CD4-positive, CD25-positive, alpha-beta regulatory T cell (primary cell): Measurements from ENCODE around the gene ACTR3C. TPM values are rescaled to one million over a fixed set of nuclear protein-coding genes. Genes with fewer than 3 reads are reported as not detected.
"Not testable (repeated sequence)": the region's sequence is repeated elsewhere in the genome, so short reads cannot be mapped to it uniquely, and the experiment has no call there.

ENCODE experiments used
- ATAC-seq, 2 donors: fragments of 150-1000 bp; cut with Tn5 transposase; one replicate each; pipeline ENCODE4 v1.10.0; 2021; ENCODE audit warnings: low read depth in 2 of 2, moderate number of reproducible peaks in 2 of 2, moderate library complexity in 1 of 2
- DNase-seq, 3 donors: peaks; one replicate each; pipeline versions ENCODE4 v3.0.0 to v3.0.0-alpha.2; 2012 to 2022; ENCODE audit warnings: mixed read lengths in 1 of 3
- H3K27ac ChIP-seq: one replicate; pipeline ENCODE4 v1.7.0; 2013; ENCODE audit warnings: mild to moderate bottlenecking, low read length; ENCODE audit not compliant: insufficient read depth, poor library complexity, severe bottlenecking
- H3K27me3 ChIP-seq: one replicate; pipeline ENCODE4 v1.7.0; 2013; ENCODE audit warnings: low read length; ENCODE audit not compliant: control insufficient read depth, insufficient read depth
- H3K36me3 ChIP-seq: one replicate; pipeline ENCODE4 v1.7.0; 2013; ENCODE audit warnings: mild to moderate bottlenecking, low read length, moderate library complexity; ENCODE audit not compliant: control insufficient read depth, insufficient read depth
- H3K4me1 ChIP-seq: 2 replicates; pipeline ENCODE4 v1.7.0; 2013; ENCODE audit warnings: mild to moderate bottlenecking, low read length; ENCODE audit not compliant: insufficient read depth, control insufficient read depth, poor library complexity, severe bottlenecking
- H3K4me3 ChIP-seq: one replicate; pipeline ENCODE4 v1.7.0; 2013; ENCODE audit warnings: low read depth, mild to moderate bottlenecking, low read length, moderate library complexity
- H3K9me3 ChIP-seq, 2 experiments: 1 replicate in 1 of 2; 2 replicates in 1 of 2; pipeline ENCODE4 v1.7.0; 2013; ENCODE audit warnings: low read length in 2 of 2, mild to moderate bottlenecking in 1 of 2, moderate library complexity in 1 of 2; ENCODE audit not compliant: control insufficient read depth in 2 of 2
- H3K27ac Mint-ChIP-seq, 3 donors: one replicate each; pipeline ENCODE4 v1.8.0; 2020 to 2022; ENCODE audit warnings: mild to moderate bottlenecking in 3 of 3, mixed read lengths in 3 of 3, moderate library complexity in 2 of 3
- H3K27me3 Mint-ChIP-seq: one replicate; pipeline ENCODE4 v1.8.0; 2022; ENCODE audit warnings: mild to moderate bottlenecking, mixed read lengths
- H3K36me3 Mint-ChIP-seq: one replicate; pipeline ENCODE4 v1.8.0; 2020; ENCODE audit warnings: mixed read lengths
- H3K4me1 Mint-ChIP-seq, 4 donors: one replicate each; pipeline ENCODE4 v1.8.0; 2020 to 2022; ENCODE audit warnings: mixed read lengths in 4 of 4, mild to moderate bottlenecking in 1 of 4
- H3K4me3 Mint-ChIP-seq, 4 donors: one replicate each; pipeline ENCODE4 v1.8.0; 2020 to 2022; ENCODE audit warnings: mild to moderate bottlenecking in 4 of 4, mixed read lengths in 4 of 4, moderate library complexity in 3 of 4
- H3K9me3 Mint-ChIP-seq, 7 donors: one replicate each; pipeline ENCODE4 v1.8.0; 2020 to 2022; ENCODE audit warnings: mixed read lengths in 7 of 7, mild to moderate bottlenecking in 3 of 7, moderate library complexity in 2 of 7
- polyA plus RNA-seq, 4 donors: library from polyadenylated mRNA; unstranded; fragments of 300-500 nt; fragmentation: Illumina TruSeq; gene quantifications; one replicate each; pipeline ENCODE4 v1.2.3, GENCODE V29; 2021
- total RNA-seq: library from RNA; stranded (reverse); gene quantifications from one replicate; pipeline ENCODE4 v1.2.3, GENCODE V29; 2022

ACTR3C gene
- total and polyA plus RNA-seq, 5 donors from 2014 or later: 4.3 to 17.2 (median 5.0) TPM

- not testable (repeated sequence) for ATAC-seq, DNase-seq, H3K27me3 Mint-ChIP-seq
Measured at GRCh38 chr7:150281681-150282403, 41.5 kb downstream of the ACTR3C start.

GRCh38 chr7:150278383-150278782 lies 45.0 kb downstream of the ACTR3C start:
- not testable (repeated sequence) for H3K27me3 Mint-ChIP-seq, H3K9me3 ChIP-seq, H3K36me3 Mint-ChIP-seq, DNase-seq, H3K9me3 Mint-ChIP-seq, H3K4me3 ChIP-seq, H3K27me3 ChIP-seq, ATAC-seq, H3K27ac ChIP-seq, H3K27ac Mint-ChIP-seq, H3K4me1 Mint-ChIP-seq, H3K4me1 ChIP-seq, H3K36me3 ChIP-seq, H3K4me3 Mint-ChIP-seq

More at GRCh38 chr7:150281681-150282403, 41.5 kb downstream of the ACTR3C start:
- H3K27ac Mint-ChIP-seq, H3K27ac ChIP-seq, H3K9me3 Mint-ChIP-seq, H3K27me3 ChIP-seq, H3K4me1 ChIP-seq, H3K36me3 ChIP-seq, H3K36me3 Mint-ChIP-seq, H3K9me3 ChIP-seq, H3K4me3 Mint-ChIP-seq, H3K4me1 Mint-ChIP-seq, H3K4me3 ChIP-seq: not testable (repeated sequence)

- H3K27me3 Mint-ChIP-seq, H3K27ac ChIP-seq, H3K27me3 ChIP-seq, H3K27ac Mint-ChIP-seq, H3K4me1 ChIP-seq, H3K9me3 Mint-ChIP-seq, H3K9me3 ChIP-seq, H3K36me3 ChIP-seq, H3K4me1 Mint-ChIP-seq, H3K4me3 ChIP-seq, H3K4me3 Mint-ChIP-seq, H3K36me3 Mint-ChIP-seq: not testable (repeated sequence)
- ATAC-seq: peak in 1 of 2 donors; percentile 68
- peak; percentile 9 to 51 (median 43) for DNase-seq
Measured at GRCh38 chr7:150276132-150276695, 47.1 kb downstream of the ACTR3C start.

- not testable (repeated sequence) for H3K27me3 ChIP-seq, H3K4me1 Mint-ChIP-seq, H3K27me3 Mint-ChIP-seq, H3K4me3 Mint-ChIP-seq, H3K27ac Mint-ChIP-seq, H3K4me1 ChIP-seq, DNase-seq, H3K9me3 Mint-ChIP-seq, H3K4me3 ChIP-seq, H3K36me3 ChIP-seq, ATAC-seq, H3K9me3 ChIP-seq, H3K27ac ChIP-seq
- peaks cover 12% of the 10 kb centered on the region for H3K36me3 Mint-ChIP-seq
Measured at GRCh38 chr7:150271898-150272297, 51.4 kb downstream of the ACTR3C start.

- not testable (repeated sequence) for H3K27me3 ChIP-seq, H3K36me3 ChIP-seq, H3K36me3 Mint-ChIP-seq, H3K27me3 Mint-ChIP-seq, H3K4me3 ChIP-seq, H3K9me3 ChIP-seq, H3K9me3 Mint-ChIP-seq, H3K27ac Mint-ChIP-seq, DNase-seq, H3K4me3 Mint-ChIP-seq, H3K4me1 ChIP-seq, H3K27ac ChIP-seq, H3K4me1 Mint-ChIP-seq, ATAC-seq
Measured at GRCh38 chr7:150270101-150270824, 53.1 kb downstream of the ACTR3C start.

GRCh38 chr7:150268798-150269197 lies 54.5 kb downstream of the ACTR3C start:
- not testable (repeated sequence) for H3K36me3 ChIP-seq, H3K4me3 Mint-ChIP-seq, H3K27ac Mint-ChIP-seq, H3K27ac ChIP-seq, H3K36me3 Mint-ChIP-seq, H3K9me3 ChIP-seq, H3K4me1 ChIP-seq, H3K27me3 ChIP-seq, ATAC-seq, H3K4me3 ChIP-seq, H3K27me3 Mint-ChIP-seq, H3K4me1 Mint-ChIP-seq, H3K9me3 Mint-ChIP-seq, DNase-seq

- not testable (repeated sequence) for H3K36me3 Mint-ChIP-seq, H3K27me3 ChIP-seq, H3K4me3 Mint-ChIP-seq, H3K9me3 Mint-ChIP-seq, H3K36me3 ChIP-seq, H3K9me3 ChIP-seq, H3K4me1 Mint-ChIP-seq, H3K27me3 Mint-ChIP-seq, H3K4me1 ChIP-seq, H3K27ac ChIP-seq, DNase-seq, H3K4me3 ChIP-seq, H3K27ac Mint-ChIP-seq, ATAC-seq
Measured at GRCh38 chr7:150268287-150268686, 55.1 kb downstream of the ACTR3C start.
